K562 (cell line): ENCODE measurements around the gene FASTK. TPM values are rescaled to one million over a fixed set of nuclear protein-coding genes. Genes with fewer than 3 reads are reported as not detected.

Experiments
- CREM ChIP-seq: IDR thresholded peaks from 2 replicates; pipeline ENCODE4 v1.6.1; 2014; ENCODE audit warnings: antibody characterized with exemption, low read depth
- MAZ ChIP-seq, 2 experiments: fragments of 450-650 bp in 1 of 2; sonication (generic) in 1 of 2; formaldehyde crosslinking; IDR thresholded peaks in 1 of 2; conservative IDR thresholded peaks in 1 of 2; 2 replicates each; pipeline versions ENCODE4 v1.4.0 to v1.5.0; 2020; ENCODE audit warnings: mild to moderate bottlenecking in 1 of 2, missing genetic modification reagents in 1 of 2
- MTA2 ChIP-seq: fragments of 450-650 bp; IDR thresholded peaks from 2 replicates; pipeline ENCODE4 v1.6.1; 2016; ENCODE audit warnings: low read depth
- SIN3A ChIP-seq, 2 experiments: fragments of 150-350 bp in 1 of 2; IDR thresholded peaks; 2 replicates each; pipeline ENCODE4 v1.6.1; 2011 to 2016; ENCODE audit warnings: borderline replicate concordance in 2 of 2, low read depth in 2 of 2, low read length in 2 of 2, mild to moderate bottlenecking in 2 of 2, moderate library complexity in 2 of 2; ENCODE audit not compliant: control insufficient read depth in 1 of 2
- SREBF1 ChIP-seq: fragments of 150-350 bp; IDR thresholded peaks from 2 replicates; pipeline ENCODE4 v1.6.1; 2014; ENCODE audit warnings: antibody characterized with exemption, low read depth, low read length, borderline replicate concordance
- TBL1XR1 ChIP-seq, 2 experiments: IDR thresholded peaks; 2 replicates each; pipeline ENCODE4 v1.6.1; 2012; ENCODE audit warnings: improper control_type of control experiment in 2 of 2, low read length in 2 of 2, mild to moderate bottlenecking in 1 of 2
- ZNF224 ChIP-seq: sonication (generic); formaldehyde crosslinking; IDR thresholded peaks from 2 replicates; pipeline ENCODE4 v1.8.0; 2022; ENCODE audit warnings: mild to moderate bottlenecking, missing genetic modification reagents
- ZNF436 ChIP-seq: fragments of 250-450, 450-650 bp; sonication (Bioruptor Pico); formaldehyde crosslinking; IDR thresholded peaks from 2 replicates; pipeline ENCODE4 v1.7.0; 2020; ENCODE audit warnings: mild to moderate bottlenecking
- polyA plus RNA-seq, 8 experiments: library from polyadenylated mRNA; depleted of rRNA in 4 of 8; stranded (reverse) in 5 of 8; unstranded in 3 of 8; fragments of >200 nt; fragmentation: Nextera tagmentation in 2 of 8; fragmentation: Illumina TruSeq in 1 of 8; extraction: Ambion mirVana in 2 of 8; extraction: Trizol in 1 of 8; gene quantifications; 2 replicates each; pipeline versions ENCODE4 v1.2.1 to v1.2.3, GENCODE V29; 2011 to 2014; ENCODE audit warnings: inconsistent platforms in 1 of 8, missing spikeins in 1 of 8
- total RNA-seq, 7 experiments: library from RNA; depleted of rRNA in 6 of 7; stranded (reverse); fragments of >200 nt in 6 of 7; fragmentation: Illumina TruSeq in 2 of 7; extraction: Trizol in 2 of 7; gene quantifications; 2 replicates each; pipeline versions ENCODE4 v1.2.1 to v1.2.3, GENCODE V29; 2011 to 2021; ENCODE audit warnings: low replicate concordance in 1 of 7
- TF ChIP-seq, protein P1 (sequence below): sonication (generic); formaldehyde crosslinking; IDR thresholded peaks from 2 replicates; pipeline ENCODE4 v1.8.0; 2023; ENCODE audit warnings: mild to moderate bottlenecking, missing genetic modification reagents
- TF ChIP-seq, protein P2 (sequence below): fragments of 450-650 bp; IDR thresholded peaks from 2 replicates; pipeline ENCODE4 v1.6.1; 2016; ENCODE audit warnings: low read depth
- TF ChIP-seq, protein P3 (sequence below): fragments of 250-450 bp; sonication (Bioruptor Pico); IDR thresholded peaks from 2 replicates; pipeline ENCODE4 v1.4.0; 2020; ENCODE audit warnings: mild to moderate bottlenecking, moderate library complexity, borderline replicate concordance

The FASTK gene
- total and polyA plus RNA-seq, 9 of the 15 experiments (the other 6 are each of a cell fraction or from before 2014, with no cell fraction given): 0.51 to 150 (median 48.2) TPM

DNA sequence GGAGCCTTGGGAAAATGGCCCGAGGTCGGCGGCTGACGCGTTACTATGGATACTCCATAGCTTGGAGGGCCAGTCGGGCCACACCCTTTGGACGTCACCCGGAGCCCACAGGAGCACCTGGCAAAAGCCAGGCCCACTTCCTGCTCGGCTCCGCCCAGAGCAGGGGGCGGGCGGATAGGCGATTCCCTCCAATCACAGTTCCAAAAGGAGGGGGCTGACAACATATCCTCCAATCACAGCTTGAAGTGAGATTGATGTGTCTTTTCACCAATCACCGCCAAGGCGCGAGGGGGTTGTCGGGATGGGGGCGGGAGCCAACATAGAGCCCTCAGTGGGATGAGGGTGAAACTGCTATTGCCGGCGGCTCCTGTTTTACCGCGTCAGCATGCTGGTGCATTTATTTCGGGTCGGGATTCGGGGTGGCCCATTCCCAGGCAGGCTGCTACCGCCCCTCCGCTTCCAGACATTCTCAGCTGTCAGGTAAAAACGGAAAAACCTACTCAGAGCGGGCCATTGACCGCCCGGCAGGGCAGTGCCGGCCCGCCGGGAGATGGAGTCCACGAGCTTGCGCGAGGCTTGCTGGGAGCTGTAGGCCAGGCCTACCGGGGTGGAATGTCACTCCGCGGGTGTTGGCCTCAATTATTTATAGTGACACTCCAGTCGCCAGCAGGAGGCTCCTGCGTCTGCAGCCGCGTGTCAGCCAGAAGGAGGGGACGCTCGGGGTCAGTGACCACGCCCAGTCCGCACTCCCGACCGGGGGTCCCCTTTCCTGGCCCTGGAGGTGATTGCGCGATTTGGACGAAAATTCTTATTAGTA is 52.3 kb downstream of the FASTK start, which contains the start of gene ABCB8 (continued):
- TF ChIP-seq, protein P1, sequence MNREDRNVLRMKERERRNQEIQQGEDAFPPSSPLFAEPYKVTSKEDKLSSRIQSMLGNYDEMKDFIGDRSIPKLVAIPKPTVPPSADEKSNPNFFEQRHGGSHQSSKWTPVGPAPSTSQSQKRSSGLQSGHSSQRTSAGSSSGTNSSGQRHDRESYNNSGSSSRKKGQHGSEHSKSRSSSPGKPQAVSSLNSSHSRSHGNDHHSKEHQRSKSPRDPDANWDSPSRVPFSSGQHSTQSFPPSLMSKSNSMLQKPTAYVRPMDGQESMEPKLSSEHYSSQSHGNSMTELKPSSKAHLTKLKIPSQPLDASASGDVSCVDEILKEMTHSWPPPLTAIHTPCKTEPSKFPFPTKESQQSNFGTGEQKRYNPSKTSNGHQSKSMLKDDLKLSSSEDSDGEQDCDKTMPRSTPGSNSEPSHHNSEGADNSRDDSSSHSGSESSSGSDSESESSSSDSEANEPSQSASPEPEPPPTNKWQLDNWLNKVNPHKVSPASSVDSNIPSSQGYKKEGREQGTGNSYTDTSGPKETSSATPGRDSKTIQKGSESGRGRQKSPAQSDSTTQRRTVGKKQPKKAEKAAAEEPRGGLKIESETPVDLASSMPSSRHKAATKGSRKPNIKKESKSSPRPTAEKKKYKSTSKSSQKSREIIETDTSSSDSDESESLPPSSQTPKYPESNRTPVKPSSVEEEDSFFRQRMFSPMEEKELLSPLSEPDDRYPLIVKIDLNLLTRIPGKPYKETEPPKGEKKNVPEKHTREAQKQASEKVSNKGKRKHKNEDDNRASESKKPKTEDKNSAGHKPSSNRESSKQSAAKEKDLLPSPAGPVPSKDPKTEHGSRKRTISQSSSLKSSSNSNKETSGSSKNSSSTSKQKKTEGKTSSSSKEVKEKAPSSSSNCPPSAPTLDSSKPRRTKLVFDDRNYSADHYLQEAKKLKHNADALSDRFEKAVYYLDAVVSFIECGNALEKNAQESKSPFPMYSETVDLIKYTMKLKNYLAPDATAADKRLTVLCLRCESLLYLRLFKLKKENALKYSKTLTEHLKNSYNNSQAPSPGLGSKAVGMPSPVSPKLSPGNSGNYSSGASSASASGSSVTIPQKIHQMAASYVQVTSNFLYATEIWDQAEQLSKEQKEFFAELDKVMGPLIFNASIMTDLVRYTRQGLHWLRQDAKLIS (CRISPR knock-in tag): 0 out of 2 replicates have a peak, but pooled peaks have one; percentile 67
- TF ChIP-seq TBL1XR1 (IDR thresholded peaks at IDR 0.05; ENCODE audit: low read length in 2 of 2): peak; percentile 85
- peak; percentile 91 for TF ChIP-seq CREM
- TF ChIP-seq ZNF224 (CRISPR knock-in tag): peak; percentile 57; the same call in 1 of the 2 replicates
- TF ChIP-seq SREBF1: 0 out of 2 replicates have a peak, but pooled peaks have one; percentile 14
- no peak for TF ChIP-seq ZNF436 (CRISPR knock-in tag)
- TF ChIP-seq, protein P2, sequence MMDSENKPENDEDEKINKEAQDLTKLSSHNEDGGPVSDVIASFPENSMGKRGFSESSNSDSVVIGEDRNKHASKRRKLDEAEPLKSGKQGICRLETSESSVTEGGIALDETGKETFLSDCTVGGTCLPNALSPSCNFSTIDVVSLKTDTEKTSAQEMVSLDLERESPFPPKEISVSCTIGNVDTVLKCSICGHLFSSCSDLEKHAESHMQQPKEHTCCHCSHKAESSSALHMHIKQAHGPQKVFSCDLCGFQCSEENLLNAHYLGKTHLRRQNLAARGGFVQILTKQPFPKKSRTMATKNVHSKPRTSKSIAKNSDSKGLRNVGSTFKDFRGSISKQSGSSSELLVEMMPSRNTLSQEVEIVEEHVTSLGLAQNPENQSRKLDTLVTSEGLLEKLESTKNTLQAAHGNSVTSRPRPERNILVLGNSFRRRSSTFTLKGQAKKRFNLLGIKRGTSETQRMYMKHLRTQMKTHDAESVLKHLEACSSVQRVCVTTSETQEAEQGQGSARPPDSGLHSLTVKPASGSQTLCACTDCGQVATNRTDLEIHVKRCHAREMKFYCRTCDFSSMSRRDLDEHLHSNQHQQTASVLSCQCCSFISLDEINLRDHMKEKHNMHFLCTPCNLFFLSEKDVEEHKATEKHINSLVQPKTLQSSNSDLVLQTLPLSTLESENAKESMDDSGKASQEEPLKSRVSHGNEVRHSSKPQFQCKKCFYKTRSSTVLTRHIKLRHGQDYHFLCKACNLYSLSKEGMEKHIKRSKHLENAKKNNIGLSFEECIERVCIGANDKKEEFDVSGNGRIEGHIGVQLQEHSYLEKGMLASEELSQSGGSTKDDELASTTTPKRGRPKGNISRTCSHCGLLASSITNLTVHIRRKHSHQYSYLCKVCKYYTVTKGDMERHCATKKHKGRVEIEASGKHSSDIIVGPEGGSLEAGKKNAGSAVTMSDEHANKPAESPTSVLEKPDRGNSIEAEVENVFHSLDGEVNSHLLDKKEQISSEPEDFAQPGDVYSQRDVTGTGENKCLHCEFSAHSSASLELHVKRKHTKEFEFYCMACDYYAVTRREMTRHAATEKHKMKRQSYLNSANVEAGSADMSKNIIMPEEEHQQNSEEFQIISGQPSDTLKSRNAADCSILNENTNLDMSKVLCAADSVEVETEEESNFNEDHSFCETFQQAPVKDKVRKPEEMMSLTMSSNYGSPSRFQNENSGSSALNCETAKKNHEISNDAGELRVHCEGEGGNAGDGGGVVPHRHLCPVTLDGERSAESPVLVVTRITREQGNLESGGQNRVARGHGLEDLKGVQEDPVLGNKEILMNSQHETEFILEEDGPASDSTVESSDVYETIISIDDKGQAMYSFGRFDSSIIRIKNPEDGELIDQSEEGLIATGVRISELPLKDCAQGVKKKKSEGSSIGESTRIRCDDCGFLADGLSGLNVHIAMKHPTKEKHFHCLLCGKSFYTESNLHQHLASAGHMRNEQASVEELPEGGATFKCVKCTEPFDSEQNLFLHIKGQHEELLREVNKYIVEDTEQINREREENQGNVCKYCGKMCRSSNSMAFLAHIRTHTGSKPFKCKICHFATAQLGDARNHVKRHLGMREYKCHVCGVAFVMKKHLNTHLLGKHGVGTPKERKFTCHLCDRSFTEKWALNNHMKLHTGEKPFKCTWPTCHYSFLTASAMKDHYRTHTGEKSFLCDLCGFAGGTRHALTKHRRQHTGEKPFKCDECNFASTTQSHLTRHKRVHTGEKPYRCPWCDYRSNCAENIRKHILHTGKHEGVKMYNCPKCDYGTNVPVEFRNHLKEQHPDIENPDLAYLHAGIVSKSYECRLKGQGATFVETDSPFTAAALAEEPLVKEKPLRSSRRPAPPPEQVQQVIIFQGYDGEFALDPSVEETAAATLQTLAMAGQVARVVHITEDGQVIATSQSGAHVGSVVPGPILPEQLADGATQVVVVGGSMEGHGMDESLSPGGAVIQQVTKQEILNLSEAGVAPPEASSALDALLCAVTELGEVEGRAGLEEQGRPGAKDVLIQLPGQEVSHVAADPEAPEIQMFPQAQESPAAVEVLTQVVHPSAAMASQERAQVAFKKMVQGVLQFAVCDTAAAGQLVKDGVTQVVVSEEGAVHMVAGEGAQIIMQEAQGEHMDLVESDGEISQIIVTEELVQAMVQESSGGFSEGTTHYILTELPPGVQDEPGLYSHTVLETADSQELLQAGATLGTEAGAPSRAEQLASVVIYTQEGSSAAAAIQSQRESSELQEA: no peak
- no peak for TF ChIP-seq MTA2
- TF ChIP-seq SIN3A (IDR thresholded peaks at IDR 0.05; ENCODE audit: borderline replicate concordance in 2 of 2, control insufficient read depth in 1 of 2, low read depth in 2 of 2, low read length in 2 of 2): peak; percentile 95
- TF ChIP-seq, protein P3, sequence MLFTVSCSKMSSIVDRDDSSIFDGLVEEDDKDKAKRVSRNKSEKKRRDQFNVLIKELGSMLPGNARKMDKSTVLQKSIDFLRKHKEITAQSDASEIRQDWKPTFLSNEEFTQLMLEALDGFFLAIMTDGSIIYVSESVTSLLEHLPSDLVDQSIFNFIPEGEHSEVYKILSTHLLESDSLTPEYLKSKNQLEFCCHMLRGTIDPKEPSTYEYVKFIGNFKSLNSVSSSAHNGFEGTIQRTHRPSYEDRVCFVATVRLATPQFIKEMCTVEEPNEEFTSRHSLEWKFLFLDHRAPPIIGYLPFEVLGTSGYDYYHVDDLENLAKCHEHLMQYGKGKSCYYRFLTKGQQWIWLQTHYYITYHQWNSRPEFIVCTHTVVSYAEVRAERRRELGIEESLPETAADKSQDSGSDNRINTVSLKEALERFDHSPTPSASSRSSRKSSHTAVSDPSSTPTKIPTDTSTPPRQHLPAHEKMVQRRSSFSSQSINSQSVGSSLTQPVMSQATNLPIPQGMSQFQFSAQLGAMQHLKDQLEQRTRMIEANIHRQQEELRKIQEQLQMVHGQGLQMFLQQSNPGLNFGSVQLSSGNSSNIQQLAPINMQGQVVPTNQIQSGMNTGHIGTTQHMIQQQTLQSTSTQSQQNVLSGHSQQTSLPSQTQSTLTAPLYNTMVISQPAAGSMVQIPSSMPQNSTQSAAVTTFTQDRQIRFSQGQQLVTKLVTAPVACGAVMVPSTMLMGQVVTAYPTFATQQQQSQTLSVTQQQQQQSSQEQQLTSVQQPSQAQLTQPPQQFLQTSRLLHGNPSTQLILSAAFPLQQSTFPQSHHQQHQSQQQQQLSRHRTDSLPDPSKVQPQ (CRISPR knock-in tag): no peak
- TF ChIP-seq MAZ (CRISPR knock-in tag; conservative IDR thresholded peaks at IDR 0.05 in 1 of 2, IDR thresholded peaks at IDR 0.05 in 1 of 2): peak; percentile 93 to 95
